Thymus (tissue), 11 donors: Measurements from ENCODE around the gene SZRD1. TPM values are rescaled to one million over a fixed set of nuclear protein-coding genes. Genes with fewer than 3 reads are reported as not detected.
"Not testable (repeated sequence)": the region's sequence is repeated elsewhere in the genome, so short reads cannot be mapped to it uniquely, and the experiment has no call there.

Experiments used
- DNase-seq, 9 donors: peaks; one replicate each; pipeline ENCODE4 v3.0.0-alpha.2; 2013; ENCODE audit warnings: low spot score in 9 of 9, low read depth in 6 of 9, missing footprints in 1 of 9
- H3K27ac ChIP-seq, 2 donors: one replicate each; pipeline ENCODE4 v1.5.1; 2013; ENCODE audit warnings: control low read depth in 1 of 2, low read depth in 1 of 2, low read length in 1 of 2, mild to moderate bottlenecking in 1 of 2, moderate library complexity in 1 of 2
- H3K27me3 ChIP-seq, 2 donors: one replicate each; pipeline ENCODE4 v1.5.1; 2013; ENCODE audit warnings: low read length in 1 of 2; ENCODE audit not compliant: control insufficient read depth in 2 of 2, insufficient read depth in 1 of 2
- H3K36me3 ChIP-seq, 2 donors: one replicate each; pipeline ENCODE4 v1.5.1; 2013; ENCODE audit warnings: low read length in 1 of 2, mild to moderate bottlenecking in 1 of 2, moderate library complexity in 1 of 2; ENCODE audit not compliant: control insufficient read depth in 2 of 2, insufficient read depth in 2 of 2
- H3K4me1 ChIP-seq, 2 donors: one replicate each; pipeline ENCODE4 v1.5.1; 2013; ENCODE audit warnings: low read length in 2 of 2; ENCODE audit not compliant: control insufficient read depth in 2 of 2, insufficient read depth in 2 of 2
- H3K4me3 ChIP-seq, 2 donors: one replicate each; pipeline ENCODE4 v1.5.1; 2013; ENCODE audit warnings: low read length in 2 of 2, control low read depth in 1 of 2, mild to moderate bottlenecking in 1 of 2
- H3K9me3 ChIP-seq, 2 donors: one replicate each; pipeline ENCODE4 v1.5.1; 2013; ENCODE audit warnings: low read length in 1 of 2, mild to moderate bottlenecking in 1 of 2; ENCODE audit not compliant: control insufficient read depth in 2 of 2, insufficient read depth in 1 of 2
- WGBS: extraction: QIAGEN DNeasy Blood & Tissue Kit; methylation state at CpG from one replicate; pipeline ENCODE4 v1.1.7; 2013; 5-methylcytosine and 5-hydroxymethylcytosine counted together
- polyA plus RNA-seq: library from polyadenylated mRNA; stranded (reverse); fragments of 200-250 nt; gene quantifications from one replicate; pipeline ENCODE4 v1.2.3, GENCODE V29; 2013
- total RNA-seq: library from RNA; stranded (reverse); fragments of 120-200 nt; gene quantifications from one replicate; pipeline ENCODE4 v1.2.4, GENCODE V29; 2013
- donor health status: healthy.

Gene SZRD1
- total and polyA plus RNA-seq, 2 donors: 46.5 to 50.8 TPM

- Histone ChIP-seq H3K27me3 (no peaks in the 10 kb centered on the region), H3K4me3 (peak overlapping the region; percentile 87 to 96), H3K4me1 (peaks cover 0 to 15% of the 10 kb centered on the region in 2 donors), H3K27ac (peak overlapping the region; percentile 92 to 94), H3K36me3 (no peaks in the 10 kb centered on the region), H3K9me3 (no peaks in the 10 kb centered on the region)
- WGBS: 67% methylated on average over 11 of the region's 11 CpGs
- peak in 2 of 9 donors; percentile 5 to 35 for DNase-seq
These were observed 14.1 kb upstream of the SZRD1 start for GRCh38 chr1:16352842-16353535.

GRCh38 chr1:16354619-16355018 is 12.4 kb upstream of the SZRD1 start:
- Histone ChIP-seq H3K27ac (no peak overlapping the region), H3K27me3 (no peaks in the 10 kb centered on the region), H3K4me3 (no peak overlapping the region), H3K36me3 (no peaks in the 10 kb centered on the region), H3K4me1 (peaks cover 0 to 15% of the 10 kb centered on the region in 2 donors), H3K9me3 (no peaks in the 10 kb centered on the region)
- no peak for DNase-seq
- 96% methylated on average over 2 of the region's 2 CpGs for WGBS

- H3K4me3 ChIP-seq: no peak overlapping the region
- no peak overlapping the region for H3K27ac ChIP-seq
- peaks cover 0 to 11% of the 10 kb centered on the region in 2 donors for H3K4me1 ChIP-seq
- DNase-seq: no peak
- WGBS: 96% methylated on average over 3 of the region's 3 CpGs
- no peaks in the 10 kb centered on the region for H3K9me3 ChIP-seq
- H3K27me3 ChIP-seq: no peaks in the 10 kb centered on the region
- H3K36me3 ChIP-seq: no peaks in the 10 kb centered on the region
These were observed 10.2 kb upstream of the SZRD1 start for GRCh38 chr1:16356867-16357266.

- peaks cover 7 to 11% of the 10 kb centered on the region in 2 donors for H3K4me1 ChIP-seq
- H3K9me3 ChIP-seq, H3K4me3 ChIP-seq, H3K27ac ChIP-seq, H3K36me3 ChIP-seq, DNase-seq, H3K27me3 ChIP-seq: not testable (repeated sequence)
- 91% methylated on average over 3 of the region's 3 CpGs for WGBS
These were observed 1.9 kb upstream of the SZRD1 start for GRCh38 chr1:16365146-16365498.

- peaks cover 0 to under 1% of the 10 kb centered on the region in 2 donors for H3K36me3 ChIP-seq
- H3K9me3 ChIP-seq: no peaks in the 10 kb centered on the region
- DNase-seq: peak in 4 of 9 donors; percentile 45 to 94 (median 83)
- peaks cover 7 to 11% of the 10 kb centered on the region in 2 donors for H3K4me1 ChIP-seq
- H3K27me3 ChIP-seq: no peaks in the 10 kb centered on the region
- H3K27ac ChIP-seq: peak overlapping the region; percentile 99
- under 1% methylated on average over 46 of the region's 47 CpGs for WGBS
- H3K4me3 ChIP-seq: peak overlapping the region; percentile 88 to 100
These were observed 371 bp downstream of the SZRD1 start for GRCh38 chr1:16367258-16367967.

GRCh38 chr1:16367968-16368890 is 1.2 kb downstream of the SZRD1 start:
- no peaks in the 10 kb centered on the region for H3K27me3 ChIP-seq
- no peaks in the 10 kb centered on the region for H3K9me3 ChIP-seq
- H3K27ac ChIP-seq: peak overlapping the region; percentile 99
- peaks cover 0 to 7% of the 10 kb centered on the region in 2 donors for H3K36me3 ChIP-seq
- WGBS: 10% methylated on average over 24 of the region's 24 CpGs
- H3K4me1 ChIP-seq: peaks cover 7 to 11% of the 10 kb centered on the region in 2 donors
- H3K4me3 ChIP-seq: peak overlapping the region; percentile 88 to 100
- DNase-seq: peak in 3 of 9 donors; percentile 21 to 40 (median 22)

- Histone ChIP-seq H3K4me1 (peaks cover 7 to 15% of the 10 kb centered on the region in 2 donors), H3K4me3 (no peak overlapping the region), H3K27ac (no peak overlapping the region), H3K27me3 (no peaks in the 10 kb centered on the region), H3K36me3 (peaks cover 3 to 17% of the 10 kb centered on the region in 2 donors), H3K9me3 (no peaks in the 10 kb centered on the region)
- 95% methylated on average over 4 of the region's 4 CpGs for WGBS
- no peak for DNase-seq
These were observed 2.8 kb downstream of the SZRD1 start for GRCh38 chr1:16369821-16370220.

GRCh38 chr1:16371725-16372124 is 4.7 kb downstream of the SZRD1 start:
- Histone ChIP-seq H3K4me3 (no peak overlapping the region), H3K36me3 (peaks cover 3 to 24% of the 10 kb centered on the region in 2 donors), H3K27me3 (no peaks in the 10 kb centered on the region), H3K27ac (no peak overlapping the region), H3K4me1 (peaks cover 7 to 15% of the 10 kb centered on the region in 2 donors), H3K9me3 (no peaks in the 10 kb centered on the region)
- DNase-seq: no peak
- 92% methylated on average over 5 of the region's 5 CpGs for WGBS
